ENCODE results near the gene FXYD6.

Gene FXYD6

DNA sequence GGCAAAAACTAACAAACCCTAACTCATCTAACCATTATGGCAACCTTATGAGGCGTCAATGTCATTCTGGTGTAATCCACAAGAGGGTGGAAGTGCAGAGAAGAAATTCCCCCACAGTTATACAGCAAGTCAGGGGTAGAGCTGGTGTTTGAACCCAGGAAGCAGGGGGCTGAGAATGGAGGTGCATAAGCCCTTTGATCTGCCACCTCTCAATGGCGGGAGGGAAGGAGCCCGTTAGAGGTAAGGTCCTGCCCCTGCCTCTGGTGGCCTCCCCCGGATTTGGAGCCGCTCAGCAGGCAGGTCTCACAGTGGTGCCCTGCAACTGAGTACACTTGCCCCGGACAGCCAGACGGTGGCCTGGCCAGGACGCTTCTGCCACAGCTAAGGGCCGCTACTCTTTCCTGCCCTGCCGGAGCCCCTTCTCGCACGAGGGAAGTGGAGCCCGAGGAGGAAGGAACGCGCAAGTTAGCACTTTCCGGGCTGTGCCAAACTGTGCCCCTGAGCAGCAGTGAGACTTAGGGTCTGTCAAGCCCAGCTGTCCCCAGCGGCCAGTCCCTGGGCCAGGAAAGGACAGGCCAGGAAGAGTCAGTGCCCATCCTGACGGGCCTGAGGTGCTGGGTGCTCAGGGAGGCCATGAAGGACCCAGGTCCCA is 53.0 kb downstream of the FXYD6 start:
- Histone ChIP-seq H3K4me3 (ENCODE audit: low read depth, low read length) (no peak overlapping the region), H3K36me3 (no peaks in the 10 kb centered on the region), H3K27ac (peak overlapping the region; percentile 89), H3K9me3 (ENCODE audit: severe bottlenecking) (no peaks in the 10 kb centered on the region), H3K27me3 (ENCODE audit: insufficient read depth, low read depth, severe bottlenecking) (no peaks in the 10 kb centered on the region)
- DNase-seq, result no peak
- TF ChIP-seq, protein P1, sequence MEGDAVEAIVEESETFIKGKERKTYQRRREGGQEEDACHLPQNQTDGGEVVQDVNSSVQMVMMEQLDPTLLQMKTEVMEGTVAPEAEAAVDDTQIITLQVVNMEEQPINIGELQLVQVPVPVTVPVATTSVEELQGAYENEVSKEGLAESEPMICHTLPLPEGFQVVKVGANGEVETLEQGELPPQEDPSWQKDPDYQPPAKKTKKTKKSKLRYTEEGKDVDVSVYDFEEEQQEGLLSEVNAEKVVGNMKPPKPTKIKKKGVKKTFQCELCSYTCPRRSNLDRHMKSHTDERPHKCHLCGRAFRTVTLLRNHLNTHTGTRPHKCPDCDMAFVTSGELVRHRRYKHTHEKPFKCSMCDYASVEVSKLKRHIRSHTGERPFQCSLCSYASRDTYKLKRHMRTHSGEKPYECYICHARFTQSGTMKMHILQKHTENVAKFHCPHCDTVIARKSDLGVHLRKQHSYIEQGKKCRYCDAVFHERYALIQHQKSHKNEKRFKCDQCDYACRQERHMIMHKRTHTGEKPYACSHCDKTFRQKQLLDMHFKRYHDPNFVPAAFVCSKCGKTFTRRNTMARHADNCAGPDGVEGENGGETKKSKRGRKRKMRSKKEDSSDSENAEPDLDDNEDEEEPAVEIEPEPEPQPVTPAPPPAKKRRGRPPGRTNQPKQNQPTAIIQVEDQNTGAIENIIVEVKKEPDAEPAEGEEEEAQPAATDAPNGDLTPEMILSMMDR (IDR thresholded peaks at IDR 0.05; ENCODE audit: low read depth, low read length), result peak; percentile 36; the same call in 1 of the 2 replicates

DNA sequence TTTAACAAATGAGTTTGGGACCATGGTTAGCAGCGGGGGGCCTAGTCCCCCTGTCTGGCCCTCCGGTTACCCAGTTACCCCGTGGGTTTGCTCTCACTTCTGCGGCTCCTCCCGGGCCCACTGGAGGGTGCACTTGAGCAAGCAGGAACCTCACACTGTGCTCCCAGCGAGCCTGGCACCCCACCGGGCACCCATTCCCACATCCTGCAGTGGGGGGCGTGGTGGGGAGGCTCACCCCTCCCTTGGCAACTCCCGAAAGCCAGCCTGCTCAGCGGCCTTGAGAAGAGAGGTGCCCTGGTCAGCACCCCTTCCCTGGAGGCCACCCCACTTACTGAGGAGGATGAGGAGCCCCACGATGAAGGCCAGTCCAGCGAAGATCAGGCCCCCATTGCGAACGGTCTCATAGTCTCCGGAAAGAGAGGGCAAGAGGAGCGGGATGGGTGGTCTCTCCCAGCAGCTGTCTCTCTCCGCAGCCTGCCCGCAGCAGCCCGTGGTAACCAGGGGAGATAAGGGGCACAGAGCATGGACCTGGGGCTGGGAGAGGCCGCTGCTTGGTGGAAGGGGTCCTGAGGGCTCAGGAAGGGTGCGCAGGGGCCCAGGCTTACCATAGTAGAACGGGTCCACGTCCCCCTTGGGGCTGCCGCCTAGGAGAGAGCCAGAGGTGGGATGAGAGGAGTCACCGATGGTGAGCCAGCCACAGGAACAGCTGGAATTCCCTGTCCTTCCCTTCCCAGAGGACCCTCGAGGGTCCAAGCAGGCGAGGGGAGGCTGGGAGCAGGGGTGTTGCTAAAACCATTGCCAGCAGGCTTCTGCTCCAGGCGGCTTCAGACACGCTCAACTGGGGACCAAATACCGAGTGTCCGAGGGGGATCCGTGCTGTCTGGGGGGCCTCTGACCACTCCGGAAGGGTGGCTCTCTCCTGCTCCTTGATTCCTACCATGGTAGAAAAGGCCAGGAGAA is 54.1 kb downstream of the FXYD6 start:
- Histone ChIP-seq H3K9me3 (ENCODE audit: severe bottlenecking) (no peaks in the 10 kb centered on the region), H3K27ac (peak overlapping the region; percentile 89), H3K36me3 (no peaks in the 10 kb centered on the region), H3K4me3 (ENCODE audit: low read depth, low read length) (no peak overlapping the region), H3K27me3 (ENCODE audit: insufficient read depth, low read depth, severe bottlenecking) (no peaks in the 10 kb centered on the region)
- TF ChIP-seq, protein P1 (IDR thresholded peaks at IDR 0.05; ENCODE audit: low read depth, low read length), result peak; percentile 89
- DNase-seq, result peak; percentile 75

DNA sequence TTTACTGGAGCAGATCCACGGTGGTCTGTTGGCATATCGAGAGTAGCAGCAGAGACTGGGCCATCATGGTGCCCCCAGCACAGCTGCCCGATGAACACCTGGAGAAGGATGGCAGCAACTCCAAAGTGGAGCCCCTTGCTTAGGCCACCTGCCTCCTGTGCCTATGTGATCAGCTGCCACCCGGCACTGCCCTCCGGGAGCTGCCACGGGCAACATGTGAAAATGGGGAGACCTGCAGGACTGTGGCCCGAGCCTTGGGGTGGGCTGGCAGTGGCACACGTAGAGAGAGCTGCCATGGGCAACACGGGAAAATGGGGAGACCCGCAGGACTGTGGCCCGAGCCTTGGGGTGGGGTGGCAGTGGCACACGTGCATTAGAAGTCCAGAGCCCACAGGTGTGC is 55.0 kb downstream of the FXYD6 start:
- DNase-seq, result no peak
- Histone ChIP-seq H3K36me3 (no peaks in the 10 kb centered on the region), H3K4me3 (ENCODE audit: low read depth, low read length) (no peak overlapping the region), H3K27me3 (ENCODE audit: insufficient read depth, low read depth, severe bottlenecking) (no peaks in the 10 kb centered on the region), H3K27ac (no peak overlapping the region), H3K9me3 (ENCODE audit: severe bottlenecking) (no peaks in the 10 kb centered on the region)
- TF ChIP-seq, protein P1 (IDR thresholded peaks at IDR 0.05; ENCODE audit: low read depth, low read length), result no peak

DNA sequence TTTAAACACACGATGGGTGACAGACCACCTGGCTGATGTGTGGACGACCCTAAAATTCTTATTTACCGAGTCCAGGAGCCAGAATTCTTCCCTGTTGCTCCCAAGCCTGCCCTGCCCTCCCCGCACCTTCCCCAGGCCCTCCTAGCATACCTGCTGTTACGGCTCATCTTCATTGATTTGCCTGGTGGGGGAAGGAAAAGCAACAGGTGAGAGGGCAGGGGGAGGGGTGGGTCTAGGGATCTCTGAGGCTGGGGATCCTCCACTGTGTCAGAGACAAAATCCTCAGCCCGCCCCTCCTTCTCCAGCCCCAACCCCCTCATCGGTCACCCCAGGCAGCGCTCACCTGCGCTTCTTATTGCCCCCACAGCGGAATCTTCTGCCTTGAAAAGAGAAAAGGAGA is 55.9 kb downstream of the FXYD6 start:
- no peak for DNase-seq
- no peaks in the 10 kb centered on the region for H3K27me3 ChIP-seq (ENCODE audit: insufficient read depth, low read depth, severe bottlenecking)
- H3K27ac ChIP-seq, result no peak overlapping the region
- H3K9me3 ChIP-seq (ENCODE audit: severe bottlenecking), result no peaks in the 10 kb centered on the region
- H3K4me3 ChIP-seq (ENCODE audit: low read depth, low read length), result no peak overlapping the region
- TF ChIP-seq, protein P1 (IDR thresholded peaks at IDR 0.05; ENCODE audit: low read depth, low read length), result no peak
- H3K36me3 ChIP-seq, result no peaks in the 10 kb centered on the region

DNA sequence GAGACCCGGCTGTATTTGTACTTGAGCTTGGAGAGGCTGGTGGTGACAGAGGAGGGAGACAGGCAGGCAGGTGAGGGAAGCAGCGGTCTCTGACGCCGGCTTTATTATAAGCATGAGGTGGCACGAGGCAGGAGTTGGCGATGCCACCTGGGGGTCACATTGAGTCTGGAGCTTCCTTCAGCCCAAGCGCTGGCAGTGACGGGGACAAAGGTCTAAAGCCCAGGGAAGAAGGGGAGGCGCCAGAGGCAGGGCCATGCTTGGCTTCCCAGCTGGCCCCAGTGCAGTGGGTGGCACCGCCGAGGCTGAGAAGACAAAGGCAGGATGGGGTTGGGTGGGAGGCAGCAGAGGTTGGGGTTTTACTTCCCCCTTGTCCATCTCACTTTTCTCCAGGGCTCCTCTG is 56.4 kb downstream of the FXYD6 start:
- no peaks in the 10 kb centered on the region for H3K9me3 ChIP-seq (ENCODE audit: severe bottlenecking)
- DNase-seq, result no peak
- H3K27me3 ChIP-seq (ENCODE audit: insufficient read depth, low read depth, severe bottlenecking), result no peaks in the 10 kb centered on the region
- H3K36me3 ChIP-seq, result no peaks in the 10 kb centered on the region
- H3K27ac ChIP-seq, result no peak overlapping the region
- TF ChIP-seq, protein P1 (IDR thresholded peaks at IDR 0.05; ENCODE audit: low read depth, low read length), result no peak
- no peak overlapping the region for H3K4me3 ChIP-seq (ENCODE audit: low read depth, low read length)

Measured in WERI-Rb-1 (cell line).